NCI-H2196 (cell line): Measurements from ENCODE around the gene SLC10A1.

ENCODE experiments used
- DNase-seq: peaks from one replicate; lab custom pipeline; 2025; ENCODE audit not compliant: unreplicated experiment; lab: John Stamatoyannopoulos, UW

SLC10A1 gene

GRCh38 chr14:69808919-69809808 lies 12.1 kb upstream of the SLC10A1 start:
- DNase-seq = no peak

- no peak for DNase-seq
Observed at GRCh38 chr14:69807192-69807591, 10.2 kb upstream of the SLC10A1 start.

GRCh38 chr14:69804902-69805301 lies 7.9 kb upstream of the SLC10A1 start:
- DNase-seq = no peak

- DNase-seq = no peak
Observed at GRCh38 chr14:69803753-69804152, 6.7 kb upstream of the SLC10A1 start.

GRCh38 chr14:69798339-69798735 lies 1.3 kb upstream of the SLC10A1 start:
- no peak for DNase-seq

GRCh38 chr14:69797573-69798338 lies 715 bp upstream of the SLC10A1 start:
- DNase-seq = no peak

GRCh38 chr14:69795691-69796090 lies 1.4 kb downstream of the SLC10A1 start:
- no peak for DNase-seq

- DNase-seq = no peak
Observed at GRCh38 chr14:69794791-69795190, 2.2 kb downstream of the SLC10A1 start.

GRCh38 chr14:69792887-69793421 lies 4.1 kb downstream of the SLC10A1 start:
- no peak for DNase-seq

GRCh38 chr14:69789118-69789640 lies 7.9 kb downstream of the SLC10A1 start:
- no peak for DNase-seq

GRCh38 chr14:69786603-69787002 lies 10.4 kb downstream of the SLC10A1 start:
- no peak for DNase-seq

- DNase-seq = no peak
Observed at GRCh38 chr14:69784942-69785341, 12.1 kb downstream of the SLC10A1 start.

- DNase-seq = no peak
Observed at GRCh38 chr14:69780952-69781351, 16.1 kb downstream of the SLC10A1 start.

- DNase-seq = no peak
Observed at GRCh38 chr14:69780092-69780491, 16.9 kb downstream of the SLC10A1 start.

- DNase-seq = no peak
Observed at GRCh38 chr14:69779088-69779487, 18.0 kb downstream of the SLC10A1 start.

- no peak for DNase-seq
Observed at GRCh38 chr14:69776875-69777453, 20.1 kb downstream of the SLC10A1 start.

GRCh38 chr14:69775012-69775411 lies 22.0 kb downstream of the SLC10A1 start:
- DNase-seq = no peak

- DNase-seq = no peak
Observed at GRCh38 chr14:69773571-69774276, 23.3 kb downstream of the SLC10A1 start.

GRCh38 chr14:69772082-69773017 lies 24.7 kb downstream of the SLC10A1 start:
- DNase-seq = no peak

GRCh38 chr14:69771136-69771535 lies 25.9 kb downstream of the SLC10A1 start:
- DNase-seq = no peak
